ENCODE data around the gene ACTL8.

The ACTL8 gene

DNA sequence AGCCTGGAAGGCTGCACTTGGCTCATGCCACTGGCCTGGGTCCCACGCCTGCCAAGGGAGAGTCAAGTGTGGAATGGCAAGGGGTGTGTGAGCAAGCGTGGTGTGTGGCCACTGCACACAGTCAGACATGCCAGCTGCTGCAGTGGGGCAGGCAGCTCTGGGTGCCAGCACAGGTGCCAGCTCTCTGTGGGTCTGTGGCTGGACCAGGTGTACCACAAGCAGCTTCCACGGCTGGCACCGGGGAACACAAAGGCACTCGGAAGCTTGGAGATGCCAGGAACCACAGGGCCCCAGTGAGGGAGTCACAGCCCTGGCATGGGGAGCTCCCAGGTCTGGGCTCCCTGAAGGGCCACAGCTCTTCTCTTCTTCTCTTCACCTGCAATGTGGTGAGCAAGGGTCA lies 34.8 kb downstream of the ACTL8 start:
- Histone ChIP-seq H4K8ac (ENCODE audit: low read depth, low read length) (no peak overlapping the region), H3K14ac (ENCODE audit: low read length) (peak overlapping the region; percentile 1), H3K36me3 (replicated peaks in 1 of 2; ENCODE audit: control insufficient read depth in 2 of 2, insufficient read depth in 2 of 2, low read length in 2 of 2) (no peaks in the 10 kb centered on the region), H3K9ac (ENCODE audit: low read depth, low read length, poor library complexity) (no peak overlapping the region), H3K4ac (ENCODE audit: low read length) (no peak overlapping the region), H3K79me1 (ENCODE audit: low read depth, low read length) (no peaks in the 10 kb centered on the region), H3K18ac (ENCODE audit: low read length) (no peak overlapping the region), H2AK5ac (ENCODE audit: low read depth, low read length) (peak overlapping the region; percentile 6), H3K4me2 (ENCODE audit: insufficient read depth, low read length, poor library complexity, severe bottlenecking) (no peak overlapping the region), H2AFZ (ENCODE audit: low read length) (no peak overlapping the region), H2BK120ac (ENCODE audit: low read depth, low read length) (no peak overlapping the region), H3K4me1 (ENCODE audit: control insufficient read depth in 2 of 2, insufficient read depth in 1 of 2, low read depth in 1 of 2, low read length in 2 of 2) (no peaks in the 10 kb centered on the region), H2BK15ac (ENCODE audit: low read length) (no peak overlapping the region), H3K27me3 (ENCODE audit: control insufficient read depth in 3 of 3, insufficient read depth in 3 of 3, low read depth in 1 of 3, low read length in 3 of 3) (peaks cover 0 to 12% (median 0%) of the 10 kb centered on the region in 3 experiments), H3K27ac (replicated peaks; ENCODE audit: low read length) (no peak overlapping the region), H3K9me3 (replicated peaks in 1 of 2; ENCODE audit: control insufficient read depth in 2 of 2, insufficient read depth in 1 of 2, low read depth in 1 of 2, low read length in 2 of 2) (no peaks in the 10 kb centered on the region), H2BK5ac (ENCODE audit: low read length) (no peak overlapping the region), H3K4me3 (ENCODE audit: low read length in 2 of 2) (peak overlapping the region in 1 of 2 donors; percentile 16), H4K91ac (ENCODE audit: low read depth, low read length, poor library complexity) (no peak overlapping the region), H3K23ac (ENCODE audit: low read depth, low read length, poor library complexity) (no peak overlapping the region), H2BK12ac (ENCODE audit: low read length) (no peak overlapping the region)
- WGBS, 2 donors (ENCODE audit: extremely low coverage in 2 of 2, insufficient read length in 2 of 2, insufficient replicate concordance in 1 of 2): no CpG with 5 or more reads among the region's 5 CpGs
- no peak for DNase-seq (ENCODE audit: low spot score)

DNA sequence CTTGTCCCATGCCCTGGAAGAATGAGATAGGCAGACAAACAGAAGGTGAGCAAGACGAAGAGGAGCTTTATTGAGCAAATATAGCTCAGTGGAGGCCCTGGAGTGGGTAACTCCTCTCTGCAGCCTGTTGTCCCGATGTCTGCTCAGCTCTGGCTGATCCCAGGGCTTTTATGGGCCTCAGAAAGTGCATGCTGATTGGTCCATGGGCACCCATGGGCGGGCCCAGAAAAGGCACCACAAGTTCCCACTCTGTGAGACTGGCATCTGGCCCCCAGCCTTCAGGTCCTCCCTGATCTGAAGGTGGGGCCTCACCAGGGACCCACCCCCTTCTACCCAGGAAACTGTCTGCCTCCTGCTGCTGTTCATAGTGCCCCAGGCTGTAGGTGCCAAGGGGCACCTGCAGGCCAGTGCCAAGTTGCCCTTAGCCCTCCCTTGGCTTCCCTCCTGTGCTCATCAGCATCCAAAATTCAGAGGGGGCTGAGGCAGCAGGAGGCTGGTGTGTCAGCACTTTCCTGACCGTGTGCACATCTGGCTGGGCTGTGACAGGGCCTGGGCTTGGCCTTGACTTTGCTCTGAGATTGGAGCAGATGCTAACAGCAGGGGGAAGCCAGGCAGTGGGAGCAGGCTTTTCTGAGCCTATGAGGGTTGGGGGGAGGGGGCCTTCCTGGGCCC lies 35.4 kb downstream of the ACTL8 start:
- DNase-seq (ENCODE audit: low spot score): no peak
- H3K4ac ChIP-seq (ENCODE audit: low read length): no peak overlapping the region
- H3K23ac ChIP-seq (ENCODE audit: low read depth, low read length, poor library complexity): peak overlapping the region; percentile 63
- no peaks in the 10 kb centered on the region for H3K79me1 ChIP-seq (ENCODE audit: low read depth, low read length)
- peak overlapping the region; percentile 62 for H3K18ac ChIP-seq (ENCODE audit: low read length)
- H3K4me1 ChIP-seq (ENCODE audit: control insufficient read depth in 2 of 2, insufficient read depth in 1 of 2, low read depth in 1 of 2, low read length in 2 of 2): no peaks in the 10 kb centered on the region
- no peak overlapping the region for H3K9ac ChIP-seq (ENCODE audit: low read depth, low read length, poor library complexity)
- H3K9me3 ChIP-seq (replicated peaks in 1 of 2; ENCODE audit: control insufficient read depth in 2 of 2, insufficient read depth in 1 of 2, low read depth in 1 of 2, low read length in 2 of 2): no peaks in the 10 kb centered on the region
- no peak overlapping the region for H3K27ac ChIP-seq (replicated peaks; ENCODE audit: low read length)
- H2AK5ac ChIP-seq (ENCODE audit: low read depth, low read length): peak overlapping the region; percentile 6
- no peak overlapping the region for H2BK12ac ChIP-seq (ENCODE audit: low read length)
- WGBS, 2 donors (ENCODE audit: extremely low coverage in 2 of 2, insufficient read length in 2 of 2, insufficient replicate concordance in 1 of 2): no CpG with 5 or more reads among the region's 4 CpGs
- no peak overlapping the region for H3K4me2 ChIP-seq (ENCODE audit: insufficient read depth, low read length, poor library complexity, severe bottlenecking)
- no peak overlapping the region for H3K14ac ChIP-seq (ENCODE audit: low read length)
- H4K91ac ChIP-seq (ENCODE audit: low read depth, low read length, poor library complexity): no peak overlapping the region
- no peak overlapping the region for H4K8ac ChIP-seq (ENCODE audit: low read depth, low read length)
- H3K4me3 ChIP-seq (ENCODE audit: low read length in 2 of 2): no peak overlapping the region
- H3K27me3 ChIP-seq (ENCODE audit: control insufficient read depth in 3 of 3, insufficient read depth in 3 of 3, low read depth in 1 of 3, low read length in 3 of 3): peaks cover 0 to 13% (median 0%) of the 10 kb centered on the region in 3 experiments
- no peak overlapping the region for H2BK120ac ChIP-seq (ENCODE audit: low read depth, low read length)
- H2BK15ac ChIP-seq (ENCODE audit: low read length): no peak overlapping the region
- no peak overlapping the region for H2AFZ ChIP-seq (ENCODE audit: low read length)
- no peaks in the 10 kb centered on the region for H3K36me3 ChIP-seq (replicated peaks in 1 of 2; ENCODE audit: control insufficient read depth in 2 of 2, insufficient read depth in 2 of 2, low read length in 2 of 2)
- no peak overlapping the region for H2BK5ac ChIP-seq (ENCODE audit: low read length)

DNA sequence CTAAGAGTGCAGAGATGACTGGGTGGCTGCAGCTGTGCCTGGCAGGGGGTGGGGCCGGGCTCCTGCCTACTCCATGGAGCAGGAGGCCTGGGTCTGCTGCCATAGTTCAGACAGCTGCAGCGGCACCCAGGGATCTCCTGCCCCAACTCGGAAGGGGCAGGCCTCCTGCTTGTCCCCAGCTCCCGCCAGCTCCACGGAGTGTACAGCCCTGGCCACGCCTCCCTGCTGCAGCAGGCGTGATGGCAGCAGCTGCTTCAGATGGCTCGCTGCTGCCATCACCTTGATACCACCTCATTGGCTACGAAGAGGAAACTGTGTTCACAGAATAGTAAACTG lies 35.9 kb downstream of the ACTL8 start:
- Histone ChIP-seq H3K27me3 (ENCODE audit: control insufficient read depth in 3 of 3, insufficient read depth in 3 of 3, low read depth in 1 of 3, low read length in 3 of 3) (peaks cover 0 to 16% (median 0%) of the 10 kb centered on the region in 3 experiments), H3K9ac (ENCODE audit: low read depth, low read length, poor library complexity) (no peak overlapping the region), H3K18ac (ENCODE audit: low read length) (no peak overlapping the region), H3K27ac (replicated peaks; ENCODE audit: low read length) (no peak overlapping the region), H2AFZ (ENCODE audit: low read length) (no peak overlapping the region), H3K23ac (ENCODE audit: low read depth, low read length, poor library complexity) (peak overlapping the region; percentile 63), H2BK12ac (ENCODE audit: low read length) (no peak overlapping the region), H4K8ac (ENCODE audit: low read depth, low read length) (no peak overlapping the region), H2BK5ac (ENCODE audit: low read length) (no peak overlapping the region), H3K4me2 (ENCODE audit: insufficient read depth, low read length, poor library complexity, severe bottlenecking) (no peak overlapping the region), H3K4me1 (ENCODE audit: control insufficient read depth in 2 of 2, insufficient read depth in 1 of 2, low read depth in 1 of 2, low read length in 2 of 2) (no peaks in the 10 kb centered on the region), H2BK15ac (ENCODE audit: low read length) (no peak overlapping the region), H4K91ac (ENCODE audit: low read depth, low read length, poor library complexity) (no peak overlapping the region), H3K9me3 (replicated peaks in 1 of 2; ENCODE audit: control insufficient read depth in 2 of 2, insufficient read depth in 1 of 2, low read depth in 1 of 2, low read length in 2 of 2) (no peaks in the 10 kb centered on the region), H3K4me3 (ENCODE audit: low read length in 2 of 2) (no peak overlapping the region), H3K14ac (ENCODE audit: low read length) (no peak overlapping the region), H3K79me1 (ENCODE audit: low read depth, low read length) (no peaks in the 10 kb centered on the region), H2BK120ac (ENCODE audit: low read depth, low read length) (no peak overlapping the region), H2AK5ac (ENCODE audit: low read depth, low read length) (no peak overlapping the region), H3K4ac (ENCODE audit: low read length) (no peak overlapping the region), H3K36me3 (replicated peaks in 1 of 2; ENCODE audit: control insufficient read depth in 2 of 2, insufficient read depth in 2 of 2, low read length in 2 of 2) (no peaks in the 10 kb centered on the region)
- no peak for DNase-seq (ENCODE audit: low spot score)
- WGBS, 2 donors (ENCODE audit: extremely low coverage in 2 of 2, insufficient read length in 2 of 2, insufficient replicate concordance in 1 of 2): no CpG with 5 or more reads among the region's 9 CpGs

- H3K14ac ChIP-seq (ENCODE audit: low read length): no peak overlapping the region
- no peaks in the 10 kb centered on the region for H3K36me3 ChIP-seq (replicated peaks in 1 of 2; ENCODE audit: control insufficient read depth in 2 of 2, insufficient read depth in 2 of 2, low read length in 2 of 2)
- no peak overlapping the region for H3K9ac ChIP-seq (ENCODE audit: low read depth, low read length, poor library complexity)
- H4K91ac ChIP-seq (ENCODE audit: low read depth, low read length, poor library complexity): no peak overlapping the region
- no peaks in the 10 kb centered on the region for H3K4me1 ChIP-seq (ENCODE audit: control insufficient read depth in 2 of 2, insufficient read depth in 1 of 2, low read depth in 1 of 2, low read length in 2 of 2)
- no peaks in the 10 kb centered on the region for H3K9me3 ChIP-seq (replicated peaks in 1 of 2; ENCODE audit: control insufficient read depth in 2 of 2, insufficient read depth in 1 of 2, low read depth in 1 of 2, low read length in 2 of 2)
- H2AFZ ChIP-seq (ENCODE audit: low read length): no peak overlapping the region
- no peak for DNase-seq (ENCODE audit: low spot score)
- no peak overlapping the region for H2BK12ac ChIP-seq (ENCODE audit: low read length)
- H3K4me3 ChIP-seq (ENCODE audit: low read length in 2 of 2): no peak overlapping the region
- H2BK15ac ChIP-seq (ENCODE audit: low read length): no peak overlapping the region
- H3K27me3 ChIP-seq (ENCODE audit: control insufficient read depth in 3 of 3, insufficient read depth in 3 of 3, low read depth in 1 of 3, low read length in 3 of 3): peaks cover 0 to 17% (median 0%) of the 10 kb centered on the region in 3 experiments
- no peak overlapping the region for H3K27ac ChIP-seq (replicated peaks; ENCODE audit: low read length)
- no peak overlapping the region for H2BK120ac ChIP-seq (ENCODE audit: low read depth, low read length)
- no peak overlapping the region for H4K8ac ChIP-seq (ENCODE audit: low read depth, low read length)
- H3K23ac ChIP-seq (ENCODE audit: low read depth, low read length, poor library complexity): no peak overlapping the region
- H2BK5ac ChIP-seq (ENCODE audit: low read length): no peak overlapping the region
- H3K4me2 ChIP-seq (ENCODE audit: insufficient read depth, low read length, poor library complexity, severe bottlenecking): no peak overlapping the region
- no CpG with 5 or more reads among the region's 7 CpGs for WGBS, 2 donors (ENCODE audit: extremely low coverage in 2 of 2, insufficient read length in 2 of 2, insufficient replicate concordance in 1 of 2)
- no peak overlapping the region for H3K18ac ChIP-seq (ENCODE audit: low read length)
- H2AK5ac ChIP-seq (ENCODE audit: low read depth, low read length): no peak overlapping the region
- no peaks in the 10 kb centered on the region for H3K79me1 ChIP-seq (ENCODE audit: low read depth, low read length)
- no peak overlapping the region for H3K4ac ChIP-seq (ENCODE audit: low read length)
Observed at GRCh38 chr1:17791480-17791879, 36.3 kb downstream of the ACTL8 start.

All from neuronal stem cell (in vitro differentiated cells).